C4-2B (cell line): Measurements from ENCODE around the gene SUPT20HL2.
"Not testable (repeated sequence)": the region's sequence is repeated elsewhere in the genome, so short reads cannot be mapped to it uniquely, and the experiment has no call there.

ENCODE experiments used
- H3K27ac ChIP-seq: fragments of 450-650 bp; 2 replicates; pipeline ENCODE4 v1.5.1; 2017
- CTCF ChIP-seq: fragments of 450-650 bp; conservative IDR thresholded peaks from 2 replicates; pipeline ENCODE4 v1.5.1; 2017; ENCODE audit warnings: mild to moderate bottlenecking
- ZFX ChIP-seq: fragments of 450-650 bp; IDR thresholded peaks from 2 replicates; pipeline ENCODE4 v1.6.1; 2017

The SUPT20HL2 gene

GRCh38 chrX:24321741-24322395, 8.0 kb upstream of the SUPT20HL2 start:
- no peak overlapping the region for H3K27ac ChIP-seq
- TF ChIP-seq CTCF, result no peak
- no peak for TF ChIP-seq ZFX

GRCh38 chrX:24317567-24317966, 3.7 kb upstream of the SUPT20HL2 start:
- H3K27ac ChIP-seq, result no peak overlapping the region
- no peak for TF ChIP-seq ZFX
- no peak for TF ChIP-seq CTCF

GRCh38 chrX:24316111-24316510, 2.2 kb upstream of the SUPT20HL2 start:
- no peak for TF ChIP-seq ZFX
- no peak for TF ChIP-seq CTCF
- no peak overlapping the region for H3K27ac ChIP-seq

- not testable (repeated sequence) for H3K27ac ChIP-seq
Observed at GRCh38 chrX:24312249-24312607, 1.6 kb downstream of the SUPT20HL2 start.

GRCh38 chrX:24311507-24312248, 2.2 kb downstream of the SUPT20HL2 start:
- not testable (repeated sequence) for H3K27ac ChIP-seq

- not testable (repeated sequence) for H3K27ac ChIP-seq
Observed at GRCh38 chrX:24310916-24311315, 3.0 kb downstream of the SUPT20HL2 start.

- H3K27ac ChIP-seq, result not testable (repeated sequence)
Observed at GRCh38 chrX:24309580-24310374, 4.1 kb downstream of the SUPT20HL2 start.

- not testable (repeated sequence) for H3K27ac ChIP-seq
Observed at GRCh38 chrX:24308803-24309202, 5.1 kb downstream of the SUPT20HL2 start.

- no peak overlapping the region for H3K27ac ChIP-seq
- TF ChIP-seq ZFX, result no peak
- TF ChIP-seq CTCF, result no peak
Observed at GRCh38 chrX:24306440-24306839, 7.4 kb downstream of the SUPT20HL2 start.

- TF ChIP-seq ZFX (no peak), CTCF (no peak)
- H3K27ac ChIP-seq, result no peak overlapping the region
Observed at GRCh38 chrX:24305905-24306304, 8.0 kb downstream of the SUPT20HL2 start.
